IMR-90 (cell line): ENCODE measurements around the gene INPP5D. TPM values are rescaled to one million over a fixed set of nuclear protein-coding genes. Genes with fewer than 3 reads are reported as not detected.

ENCODE experiments used
- ATAC-seq: fragments of 200-7000 bp; cut with Tn5 transposase; 2 replicates; pipeline ENCODE4 v1.9.1; 2020; ENCODE audit warnings: low read depth, mild to moderate bottlenecking, moderate library complexity
- BruUV-seq: library from RNA; stranded (reverse); fragments of 400-500 nt; replicated peaks from 2 replicates; lab custom pipeline; 2021; lab: Mats Ljungman, UMichigan
- CTCF ChIA-PET: fragments of 300-600 bp; formaldehyde crosslinking; extraction: SDS; loops from one replicate; lab custom pipeline; 2021; ENCODE audit warnings: antibody characterized with exemption; lab: Yijun Ruan, JAX
- POLR2A ChIA-PET: fragments of 300-600 bp; sonication (Branson Sonifier 250); formaldehyde crosslinking; loops from one replicate; lab custom pipeline; 2022; ENCODE audit warnings: antibody characterized with exemption; ENCODE audit not compliant: unreplicated experiment; lab: Charles Lee
- DNase-seq: peaks from one replicate; pipeline ENCODE4 v3.0.0; 2013
- H2AFZ ChIP-seq: replicated peaks from 2 replicates; pipeline ENCODE3; 2013; ENCODE audit warnings: low read length, mild to moderate bottlenecking; ENCODE audit not compliant: poor library complexity
- H2AK5ac ChIP-seq: 2 replicates; pipeline ENCODE4 v1.6.1; 2013; ENCODE audit warnings: low read depth, low read length, inconsistent platforms
- H2AK9ac ChIP-seq: replicated peaks from 2 replicates; pipeline ENCODE3; 2013; ENCODE audit warnings: mild to moderate bottlenecking, low read depth, low read length, moderate library complexity; ENCODE audit not compliant: poor library complexity
- H2BK120ac ChIP-seq: 2 replicates; pipeline ENCODE4 v1.6.1; 2013; ENCODE audit warnings: low read depth, low read length, inconsistent platforms
- H2BK15ac ChIP-seq: 3 replicates; pipeline ENCODE4 v1.6.1; 2013; ENCODE audit warnings: low read depth, low read length, inconsistent platforms
- H2BK20ac ChIP-seq: 2 replicates; pipeline ENCODE4 v1.6.1; 2013; ENCODE audit warnings: low read depth, mild to moderate bottlenecking, inconsistent platforms, low read length, moderate library complexity
- H2BK5ac ChIP-seq: 2 replicates; pipeline ENCODE4 v1.6.1; 2013; ENCODE audit warnings: mild to moderate bottlenecking, low read depth, low read length, inconsistent platforms; ENCODE audit not compliant: poor library complexity, severe bottlenecking
- H3K14ac ChIP-seq: replicated peaks from 2 replicates; pipeline ENCODE4 v1.6.1; 2013; ENCODE audit warnings: low read depth, low read length, inconsistent platforms
- H3K18ac ChIP-seq: 2 replicates; pipeline ENCODE4 v1.6.1; 2013; ENCODE audit warnings: low read depth, low read length, control low read depth
- H3K23ac ChIP-seq: 2 replicates; pipeline ENCODE4 v1.6.1; 2013; ENCODE audit warnings: low read depth, low read length, inconsistent platforms
- H3K27ac ChIP-seq: 2 replicates; pipeline ENCODE4 v1.5.1; 2013; ENCODE audit warnings: mild to moderate bottlenecking, control low read depth, low read length; ENCODE audit not compliant: insufficient read depth
- H3K27me3 ChIP-seq: 2 replicates; pipeline ENCODE4 v1.6.1; 2013; ENCODE audit warnings: low read length; ENCODE audit not compliant: control insufficient read depth, insufficient read depth
- H3K36me3 ChIP-seq: 2 replicates; pipeline ENCODE4 v1.6.1; 2013; ENCODE audit warnings: low read length, mixed read lengths; ENCODE audit not compliant: control insufficient read depth, insufficient read depth
- H3K4ac ChIP-seq: 2 replicates; pipeline ENCODE4 v1.6.1; 2013; ENCODE audit warnings: low read depth, low read length, inconsistent platforms
- H3K4me1 ChIP-seq: 2 replicates; pipeline ENCODE4 v1.6.1; 2013; ENCODE audit warnings: low read length, mixed read lengths; ENCODE audit not compliant: control insufficient read depth, insufficient read depth
- H3K4me2 ChIP-seq: 2 replicates; pipeline ENCODE4 v1.6.1; 2013; ENCODE audit warnings: low read depth, mild to moderate bottlenecking, control low read depth, low read length, moderate library complexity
- H3K4me3 ChIP-seq: 2 replicates; pipeline ENCODE4 v1.5.1; 2013; ENCODE audit warnings: low read depth, mild to moderate bottlenecking, control low read depth, low read length, moderate library complexity; ENCODE audit not compliant: insufficient read depth
- H3K56ac ChIP-seq: 2 replicates; pipeline ENCODE4 v1.6.1; 2013; ENCODE audit warnings: low read length, inconsistent platforms; ENCODE audit not compliant: insufficient read depth; ENCODE audit errors: extremely low read depth
- H3K79me1 ChIP-seq, 2 experiments: 2 replicates each; pipeline ENCODE4 v1.6.1; 2013; ENCODE audit warnings: low read length in 2 of 2, inconsistent platforms in 1 of 2, low read depth in 1 of 2
- H3K9ac ChIP-seq: 2 replicates; pipeline ENCODE4 v1.6.1; 2013; ENCODE audit warnings: low read depth, low read length, control low read depth
- H3K9me1 ChIP-seq: 2 replicates; pipeline ENCODE4 v1.6.1; 2013; ENCODE audit warnings: low read length, inconsistent platforms; ENCODE audit not compliant: insufficient read depth
- H3K9me3 ChIP-seq: 2 replicates; pipeline ENCODE4 v1.6.1; 2013; ENCODE audit warnings: low read length; ENCODE audit not compliant: control insufficient read depth, insufficient read depth
- H4K20me1 ChIP-seq: 2 replicates; pipeline ENCODE4 v1.6.1; 2013; ENCODE audit warnings: low read length, inconsistent platforms; ENCODE audit not compliant: insufficient read depth
- H4K5ac ChIP-seq: 2 replicates; pipeline ENCODE4 v1.6.1; 2013; ENCODE audit warnings: mild to moderate bottlenecking, low read depth, low read length, control low read depth
- H4K8ac ChIP-seq, 2 experiments: 2 replicates each; pipeline ENCODE4 v1.6.1; 2013; ENCODE audit warnings: low read depth in 2 of 2, low read length in 2 of 2, control low read depth in 1 of 2, inconsistent platforms in 1 of 2
- H4K91ac ChIP-seq: 2 replicates; pipeline ENCODE4 v1.6.1; 2013; ENCODE audit warnings: low read depth, low read length, inconsistent platforms; ENCODE audit not compliant: insufficient read depth
- CEBPB ChIP-seq: IDR thresholded peaks from 2 replicates; pipeline ENCODE4 v1.6.1; 2012; ENCODE audit warnings: low read depth, low read length, improper control_type of control experiment
- MAZ ChIP-seq: IDR thresholded peaks from 2 replicates; pipeline ENCODE4 v1.6.1; 2012; ENCODE audit warnings: low read depth, mild to moderate bottlenecking, low read length, improper control_type of control experiment, moderate library complexity, borderline replicate concordance
- MXI1 ChIP-seq: IDR thresholded peaks from 2 replicates; pipeline ENCODE4 v1.6.1; 2012; ENCODE audit warnings: low read depth, mild to moderate bottlenecking, low read length, moderate library complexity, borderline replicate concordance
- RCOR1 ChIP-seq: IDR thresholded peaks from 2 replicates; pipeline ENCODE4 v1.6.1; 2012; ENCODE audit warnings: mild to moderate bottlenecking, low read length, improper control_type of control experiment; ENCODE audit not compliant: insufficient replicate concordance
- WGBS, 2 experiments: methylation state at CpG; one replicate each; pipeline versions ENCODE4 v1.1.5 to v1.1.7; 2013; ENCODE audit warnings: missing lambda C conversion rate in 2 of 2; ENCODE audit not compliant: insufficient read length in 1 of 2; ENCODE audit errors: extremely low coverage in 2 of 2; 5-methylcytosine and 5-hydroxymethylcytosine counted together
- dilution Hi-C: fragments of 300-500 bp; cut with HindIII; formaldehyde crosslinking; loops from one replicate; pipeline ENCODE4 v1.14.3; 2018; ENCODE audit warnings: low sequenced_read_pairs; ENCODE audit not compliant: unreplicated experiment
- in situ Hi-C: fragments of 300-500 bp; cut with MboI; formaldehyde crosslinking; loops from 3 replicates; pipeline ENCODE4 v1.14.3; 2019; ENCODE audit warnings: low sequenced_read_pairs, inconsistent platforms, mixed read lengths
- intact Hi-C: fragments of 100-400 bp; cut with micrococcal nuclease; formaldehyde crosslinking; loops from 2 replicates; pipeline ENCODE4 v1.10.0; 2022
- polyA plus RNA-seq, 3 experiments: library from polyadenylated mRNA; depleted of rRNA; stranded (reverse); fragments of >200 nt; gene quantifications; 2 replicates each; pipeline ENCODE4 v1.2.3, GENCODE V29; 2012; ENCODE audit warnings: low replicate concordance in 1 of 3
- total RNA-seq: library from RNA; depleted of rRNA; stranded (reverse); fragments of >200 nt; gene quantifications from 2 replicates; pipeline ENCODE4 v1.2.3, GENCODE V29; 2012
- TF ChIP-seq, protein P1 (sequence below): fragments of 150-350 bp; IDR thresholded peaks from 2 replicates; pipeline ENCODE4 v1.6.1; 2017; ENCODE audit warnings: mild to moderate bottlenecking, antibody characterized with exemption, low read length, low read depth
- TF ChIP-seq, protein P2 (sequence below): conservative IDR thresholded peaks from 2 replicates; pipeline ENCODE4 v1.5.1; 2012; ENCODE audit warnings: mild to moderate bottlenecking, low read depth, low read length, improper control_type of control experiment
- TF ChIP-seq, protein P3 (sequence below): fragments of 150-350 bp; IDR thresholded peaks from 2 replicates; pipeline ENCODE4 v1.6.1; 2016; ENCODE audit warnings: low read depth, mild to moderate bottlenecking, low read length, moderate library complexity, borderline replicate concordance

The INPP5D gene
- total and polyA plus RNA-seq, 2 of the 4 experiments (the other 2 are of a cell fraction), result 0.18 to 0.29 TPM

DNA sequence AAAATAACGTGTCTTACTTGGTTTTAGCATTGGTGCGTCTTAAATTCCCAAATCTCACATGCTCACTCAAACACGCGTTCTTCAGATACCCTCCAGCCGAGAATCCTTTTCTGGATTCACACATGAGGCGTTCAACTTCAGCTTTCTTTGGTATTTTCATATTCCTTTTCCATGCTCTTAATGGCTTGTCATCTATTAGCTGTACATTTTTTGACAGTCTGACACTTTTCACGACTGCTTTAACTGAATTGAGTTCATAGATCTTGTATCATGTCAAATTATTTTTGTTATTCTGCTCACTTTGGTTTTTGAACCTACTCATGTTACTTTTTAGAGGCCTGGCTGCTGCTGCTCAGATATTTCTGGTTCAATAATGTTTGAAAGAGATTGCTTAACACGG, 59.0 kb downstream of the INPP5D start:
- no peak overlapping the region for H2AK5ac ChIP-seq
- no peak overlapping the region for H2BK120ac ChIP-seq
- H3K79me1 ChIP-seq, result no peaks in the 10 kb centered on the region
- H2AK9ac ChIP-seq, result no peak overlapping the region
- no peak overlapping the region for H3K4me3 ChIP-seq
- H2AFZ ChIP-seq, result no peak overlapping the region
- H4K91ac ChIP-seq, result no peak overlapping the region
- H3K4me1 ChIP-seq, result no peaks in the 10 kb centered on the region
- H4K8ac ChIP-seq, result no peak overlapping the region
- no peak overlapping the region for H3K4me2 ChIP-seq
- no peak overlapping the region for H3K4ac ChIP-seq
- H3K9ac ChIP-seq, result no peak overlapping the region
- H3K36me3 ChIP-seq, result no peaks in the 10 kb centered on the region
- no peak overlapping the region for H3K23ac ChIP-seq
- no peak for ATAC-seq
- no peaks in the 10 kb centered on the region for H3K9me3 ChIP-seq
- intact Hi-C loops, result no loop called here
- H3K9me1 ChIP-seq, result no peaks in the 10 kb centered on the region
- H4K5ac ChIP-seq, result no peak overlapping the region
- no peak overlapping the region for H3K56ac ChIP-seq
- 100% methylated on average over 2 of the region's 8 CpGs; no CpG with 5 or more reads in 1 of the 2 experiments for WGBS, 2 experiments
- no peak overlapping the region for H2BK20ac ChIP-seq
- no TSS peak for BruUV-seq
- H3K27me3 ChIP-seq, result peaks cover 5% of the 10 kb centered on the region; the same call in 1 of the 2 replicates
- no peak overlapping the region for H3K27ac ChIP-seq
- no peak overlapping the region for H2BK5ac ChIP-seq
- ChIA-PET POLR2A (no interaction called here), CTCF (no interaction called here)
- dilution Hi-C loops, result no loop called here
- H3K14ac ChIP-seq, result no peak overlapping the region
- no peaks in the 10 kb centered on the region for H4K20me1 ChIP-seq
- DNase-seq, result no peak
- no peak for TF ChIP-seq CEBPB
- TF ChIP-seq RCOR1, result no peak
- TF ChIP-seq, protein P1, sequence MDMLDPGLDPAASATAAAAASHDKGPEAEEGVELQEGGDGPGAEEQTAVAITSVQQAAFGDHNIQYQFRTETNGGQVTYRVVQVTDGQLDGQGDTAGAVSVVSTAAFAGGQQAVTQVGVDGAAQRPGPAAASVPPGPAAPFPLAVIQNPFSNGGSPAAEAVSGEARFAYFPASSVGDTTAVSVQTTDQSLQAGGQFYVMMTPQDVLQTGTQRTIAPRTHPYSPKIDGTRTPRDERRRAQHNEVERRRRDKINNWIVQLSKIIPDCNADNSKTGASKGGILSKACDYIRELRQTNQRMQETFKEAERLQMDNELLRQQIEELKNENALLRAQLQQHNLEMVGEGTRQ, result no peak
- TF ChIP-seq MXI1, result no peak
- TF ChIP-seq, protein P2, sequence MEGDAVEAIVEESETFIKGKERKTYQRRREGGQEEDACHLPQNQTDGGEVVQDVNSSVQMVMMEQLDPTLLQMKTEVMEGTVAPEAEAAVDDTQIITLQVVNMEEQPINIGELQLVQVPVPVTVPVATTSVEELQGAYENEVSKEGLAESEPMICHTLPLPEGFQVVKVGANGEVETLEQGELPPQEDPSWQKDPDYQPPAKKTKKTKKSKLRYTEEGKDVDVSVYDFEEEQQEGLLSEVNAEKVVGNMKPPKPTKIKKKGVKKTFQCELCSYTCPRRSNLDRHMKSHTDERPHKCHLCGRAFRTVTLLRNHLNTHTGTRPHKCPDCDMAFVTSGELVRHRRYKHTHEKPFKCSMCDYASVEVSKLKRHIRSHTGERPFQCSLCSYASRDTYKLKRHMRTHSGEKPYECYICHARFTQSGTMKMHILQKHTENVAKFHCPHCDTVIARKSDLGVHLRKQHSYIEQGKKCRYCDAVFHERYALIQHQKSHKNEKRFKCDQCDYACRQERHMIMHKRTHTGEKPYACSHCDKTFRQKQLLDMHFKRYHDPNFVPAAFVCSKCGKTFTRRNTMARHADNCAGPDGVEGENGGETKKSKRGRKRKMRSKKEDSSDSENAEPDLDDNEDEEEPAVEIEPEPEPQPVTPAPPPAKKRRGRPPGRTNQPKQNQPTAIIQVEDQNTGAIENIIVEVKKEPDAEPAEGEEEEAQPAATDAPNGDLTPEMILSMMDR, result no peak
- TF ChIP-seq, protein P3, sequence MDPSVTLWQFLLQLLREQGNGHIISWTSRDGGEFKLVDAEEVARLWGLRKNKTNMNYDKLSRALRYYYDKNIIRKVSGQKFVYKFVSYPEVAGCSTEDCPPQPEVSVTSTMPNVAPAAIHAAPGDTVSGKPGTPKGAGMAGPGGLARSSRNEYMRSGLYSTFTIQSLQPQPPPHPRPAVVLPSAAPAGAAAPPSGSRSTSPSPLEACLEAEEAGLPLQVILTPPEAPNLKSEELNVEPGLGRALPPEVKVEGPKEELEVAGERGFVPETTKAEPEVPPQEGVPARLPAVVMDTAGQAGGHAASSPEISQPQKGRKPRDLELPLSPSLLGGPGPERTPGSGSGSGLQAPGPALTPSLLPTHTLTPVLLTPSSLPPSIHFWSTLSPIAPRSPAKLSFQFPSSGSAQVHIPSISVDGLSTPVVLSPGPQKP, result no peak
- TF ChIP-seq MAZ, result no peak
- no peak overlapping the region for H2BK15ac ChIP-seq
- in situ Hi-C loops, result no loop called here
- H3K18ac ChIP-seq, result no peak overlapping the region
